ENCODE measurements around the gene PRKD1.

GRCh38 chr14:29745863-29746262 lies 181.8 kb downstream of the PRKD1 start:
- TF ChIP-seq CTCF (IDR thresholded peaks at IDR 0.05), result no peak
- no peak for TF ChIP-seq POLR2AphosphoS5 (IDR thresholded peaks at IDR 0.05; ENCODE audit: insufficient read depth in 1 of 2, low read depth in 1 of 2)
